BE2C (cell line): ENCODE measurements around the gene FERD3L.
A peak's percentile ranks its signal among the peaks of the same experiment; 100 is the strongest.

Experiments used
- DNase-seq: peaks from one replicate; pipeline ENCODE4 v3.0.0-alpha.2; 2020
- H3K27me3 ChIP-seq: fragments of 250-450 bp; sonication (Bioruptor Pico); 2 replicates; pipeline ENCODE4 v1.5.1; 2020; ENCODE audit warnings: mild to moderate bottlenecking
- H3K36me3 ChIP-seq: fragments of 250-450 bp; sonication (Bioruptor Pico); 2 replicates; pipeline ENCODE4 v1.5.1; 2020; ENCODE audit warnings: mild to moderate bottlenecking
- H3K4me1 ChIP-seq: fragments of 250-450 bp; sonication (Bioruptor Pico); 2 replicates; pipeline ENCODE4 v1.5.1; 2020
- H3K4me3 ChIP-seq: 2 replicates; pipeline ENCODE4 v1.5.1; 2011; ENCODE audit warnings: low read depth, low read length
- H3K9me3 ChIP-seq: fragments of 250-450 bp; sonication (Bioruptor Pico); 2 replicates; pipeline ENCODE4 v1.5.1; 2020
- TF ChIP-seq, protein P1 (sequence below): IDR thresholded peaks from 2 replicates; pipeline ENCODE4 v1.5.1; 2012; ENCODE audit warnings: mild to moderate bottlenecking, low read depth, low read length

Gene FERD3L

DNA sequence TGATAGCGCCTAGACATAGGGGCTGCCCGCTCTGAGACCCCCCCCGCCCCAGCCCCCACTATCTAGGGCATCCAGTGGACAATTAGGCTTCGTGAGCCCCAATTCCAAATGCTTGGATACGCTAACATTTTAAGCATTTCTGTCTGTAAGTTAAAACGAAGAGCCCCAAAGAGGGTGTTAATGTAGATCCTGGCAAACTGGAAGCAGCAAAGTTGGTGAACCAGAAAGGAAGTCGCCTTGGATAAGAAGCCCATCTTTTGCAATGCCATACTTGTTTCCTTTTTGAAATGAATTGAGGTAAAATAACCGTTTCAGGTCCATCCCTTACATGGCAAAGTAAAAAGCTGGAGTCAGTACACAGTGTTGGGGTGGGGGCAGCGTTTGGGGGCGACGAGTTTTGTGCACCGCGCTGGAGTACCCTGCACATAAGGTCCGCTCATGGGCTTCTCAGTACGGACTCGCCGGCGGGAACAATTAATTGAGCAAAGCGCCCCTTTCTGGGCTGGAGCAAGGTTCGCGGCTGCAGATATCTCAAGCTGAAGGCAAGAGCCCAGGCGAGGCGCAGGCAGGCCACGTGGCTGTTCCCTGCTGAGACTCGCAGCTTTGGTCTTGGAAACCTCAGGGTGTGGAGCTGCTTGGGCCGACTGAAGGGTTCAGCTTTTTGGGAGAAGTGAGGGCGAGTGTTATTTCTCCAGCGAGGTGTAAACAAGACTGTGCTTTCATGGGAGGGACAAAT is 26.4 kb downstream of the FERD3L start:
- peaks cover 20% of the 10 kb centered on the region for H3K36me3 ChIP-seq

DNA sequence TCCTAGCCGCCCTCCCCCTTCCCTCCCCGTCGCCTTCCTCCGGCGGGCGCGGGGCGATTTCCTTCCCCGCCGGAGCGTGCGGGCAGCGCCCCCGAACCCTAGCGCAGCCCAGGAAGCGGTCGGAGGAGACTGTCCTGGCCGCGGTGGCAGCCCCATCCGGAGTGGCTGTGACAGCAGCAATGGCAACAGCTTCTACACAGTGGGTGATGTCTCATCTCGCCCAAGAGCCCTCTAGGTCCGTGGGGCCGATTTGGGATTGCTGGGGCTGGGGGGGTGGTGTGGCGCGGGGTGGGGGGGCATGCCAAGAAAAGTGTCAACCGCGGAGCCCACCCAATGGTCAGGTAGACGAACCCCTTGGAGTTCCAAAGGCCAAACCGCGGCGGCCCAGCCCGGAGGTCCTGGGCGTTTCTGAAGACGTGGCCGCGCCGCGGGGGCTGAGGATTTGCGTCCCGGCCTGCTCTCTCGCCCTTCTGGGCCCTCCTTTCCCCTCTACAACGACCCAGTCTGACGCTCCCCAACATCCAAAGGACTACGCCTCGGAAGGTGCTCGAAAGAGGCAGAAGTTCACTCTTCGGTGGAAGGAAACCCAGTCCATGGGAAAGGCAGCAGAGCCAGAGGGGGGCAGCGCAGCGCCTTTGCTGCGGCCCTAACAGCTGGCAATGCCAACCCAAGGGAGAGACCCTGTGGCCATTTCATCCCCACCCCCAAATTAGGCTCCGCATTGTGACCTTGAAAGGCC is 27.2 kb downstream of the FERD3L start:
- no peaks in the 10 kb centered on the region for H3K9me3 ChIP-seq
- TF ChIP-seq, protein P1, sequence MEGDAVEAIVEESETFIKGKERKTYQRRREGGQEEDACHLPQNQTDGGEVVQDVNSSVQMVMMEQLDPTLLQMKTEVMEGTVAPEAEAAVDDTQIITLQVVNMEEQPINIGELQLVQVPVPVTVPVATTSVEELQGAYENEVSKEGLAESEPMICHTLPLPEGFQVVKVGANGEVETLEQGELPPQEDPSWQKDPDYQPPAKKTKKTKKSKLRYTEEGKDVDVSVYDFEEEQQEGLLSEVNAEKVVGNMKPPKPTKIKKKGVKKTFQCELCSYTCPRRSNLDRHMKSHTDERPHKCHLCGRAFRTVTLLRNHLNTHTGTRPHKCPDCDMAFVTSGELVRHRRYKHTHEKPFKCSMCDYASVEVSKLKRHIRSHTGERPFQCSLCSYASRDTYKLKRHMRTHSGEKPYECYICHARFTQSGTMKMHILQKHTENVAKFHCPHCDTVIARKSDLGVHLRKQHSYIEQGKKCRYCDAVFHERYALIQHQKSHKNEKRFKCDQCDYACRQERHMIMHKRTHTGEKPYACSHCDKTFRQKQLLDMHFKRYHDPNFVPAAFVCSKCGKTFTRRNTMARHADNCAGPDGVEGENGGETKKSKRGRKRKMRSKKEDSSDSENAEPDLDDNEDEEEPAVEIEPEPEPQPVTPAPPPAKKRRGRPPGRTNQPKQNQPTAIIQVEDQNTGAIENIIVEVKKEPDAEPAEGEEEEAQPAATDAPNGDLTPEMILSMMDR, result peak; percentile 34
- no peaks in the 10 kb centered on the region for H3K27me3 ChIP-seq

More for the DNA sequence above, 26.4 kb downstream of the FERD3L start:
- no peaks in the 10 kb centered on the region for H3K9me3 ChIP-seq
- TF ChIP-seq, protein P1, result no peak
- DNase-seq, result no peak
- no peaks in the 10 kb centered on the region for H3K27me3 ChIP-seq
- no peaks in the 10 kb centered on the region for H3K4me1 ChIP-seq
- H3K4me3 ChIP-seq, result no peak overlapping the region

DNA sequence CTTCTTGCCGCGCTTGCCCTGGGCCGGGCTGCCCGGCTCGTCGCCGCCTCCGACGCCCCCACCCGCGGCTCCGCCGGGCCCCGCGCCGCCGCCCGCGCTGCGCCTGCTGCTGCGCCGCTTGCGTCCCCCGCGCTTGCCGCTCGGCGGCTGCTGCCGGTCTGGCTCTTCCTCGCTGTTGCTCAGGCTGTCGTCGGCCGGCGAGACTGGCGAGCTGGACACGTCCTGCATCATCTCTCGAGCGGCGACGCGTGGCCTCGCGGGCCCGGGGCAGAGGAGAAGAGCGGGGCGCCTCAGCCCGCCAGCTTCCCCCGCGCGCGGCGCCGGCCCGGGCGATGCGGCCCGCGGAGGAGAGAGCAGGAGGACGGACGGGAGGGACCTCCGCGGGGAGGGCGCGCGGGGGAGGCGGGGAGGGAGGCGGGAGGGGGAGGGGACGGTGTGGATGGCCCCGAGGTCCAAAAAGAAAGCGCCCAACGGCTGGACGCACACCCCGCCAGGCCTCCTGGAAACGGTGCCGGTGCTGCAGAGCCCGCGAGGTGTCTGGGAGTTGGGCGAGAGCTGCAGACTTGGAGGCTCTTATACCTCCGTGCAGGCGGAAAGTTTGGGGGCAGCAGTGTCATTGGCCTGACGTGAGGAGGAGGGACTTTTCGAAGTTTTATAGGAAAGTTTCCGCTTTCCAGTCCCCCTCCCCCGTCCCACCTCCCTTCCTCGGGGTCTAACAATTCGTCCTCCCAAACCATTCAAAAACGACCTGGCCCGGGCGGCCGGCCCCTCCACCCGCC is 27.9 kb downstream of the FERD3L start, which contains the start of gene TWIST1:
TSS of gene TWIST1 (minus strand) at position 546 of the 779 bp plus-strand sequence. CDS start at position 231, 315 bp downstream.
- Histone ChIP-seq H3K4me1 (no peaks in the 10 kb centered on the region), H3K9me3 (no peaks in the 10 kb centered on the region), H3K36me3 (peaks cover 34% of the 10 kb centered on the region), H3K27me3 (no peaks in the 10 kb centered on the region), H3K4me3 (peak within 1 kb of the TSS; percentile 95)
- TF ChIP-seq, protein P1, result no peak
- DNase-seq, result peak; percentile 87

More for the DNA sequence above, 27.2 kb downstream of the FERD3L start:
- Histone ChIP-seq H3K4me3 (peak overlapping the region; percentile 95), H3K4me1 (no peaks in the 10 kb centered on the region), H3K36me3 (peaks cover 28% of the 10 kb centered on the region)
- no peak for DNase-seq

DNA sequence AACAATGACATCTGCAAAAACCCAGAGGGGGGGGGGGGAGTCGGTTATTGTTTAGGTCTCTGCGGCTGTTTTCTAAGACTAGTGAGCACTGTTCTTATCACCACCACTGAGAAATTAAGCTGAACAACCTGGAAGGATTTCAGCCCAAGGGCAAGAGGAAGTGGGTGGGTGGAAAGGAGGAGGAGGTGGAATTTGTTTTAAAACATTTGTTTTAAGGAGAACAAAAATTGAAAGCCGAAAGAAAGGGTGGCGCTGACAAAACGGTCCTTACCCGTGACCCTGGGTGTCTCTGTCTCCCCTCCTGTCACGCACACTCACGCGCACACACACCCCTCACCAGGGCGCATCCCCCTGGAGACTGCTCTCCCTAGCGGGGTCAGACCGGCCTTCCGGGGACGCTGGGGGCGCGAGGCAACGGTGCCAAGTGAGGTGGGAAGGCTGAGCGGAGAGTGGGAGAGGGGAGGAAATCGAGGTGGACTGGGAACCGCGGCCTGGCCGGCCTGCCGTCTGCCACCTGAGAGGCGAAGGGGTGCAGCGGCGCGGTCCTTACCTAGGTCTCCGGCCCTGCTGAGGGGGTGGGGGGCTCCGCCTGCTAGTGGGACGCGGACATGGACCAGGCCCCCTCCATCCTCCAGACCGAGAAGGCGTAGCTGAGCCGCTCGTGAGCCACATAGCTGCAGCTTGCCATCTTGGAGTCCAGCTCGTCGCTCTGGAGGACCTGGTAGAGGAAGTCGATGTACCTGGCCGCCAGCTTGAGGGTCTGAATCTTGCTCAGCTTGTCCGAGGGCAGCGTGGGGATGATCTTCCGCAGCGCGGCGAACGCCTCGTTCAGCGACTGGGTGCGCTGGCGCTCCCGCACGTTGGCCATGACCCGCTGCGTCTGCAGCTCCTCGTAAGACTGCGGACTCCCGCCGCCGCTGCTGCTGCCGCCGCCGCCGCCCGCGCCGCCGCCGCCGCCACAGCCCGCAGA is 28.8 kb downstream of the FERD3L start:
- DNase-seq, result peak; percentile 48
- H3K36me3 ChIP-seq, result peaks cover 34% of the 10 kb centered on the region
- H3K4me3 ChIP-seq, result peak overlapping the region; percentile 95
- TF ChIP-seq, protein P1, result no peak
- H3K4me1 ChIP-seq, result 0 out of 2 replicates have a peak, but pooled peaks cover 2% of the 10 kb centered on the region
- no peaks in the 10 kb centered on the region for H3K9me3 ChIP-seq
- no peaks in the 10 kb centered on the region for H3K27me3 ChIP-seq

DNA sequence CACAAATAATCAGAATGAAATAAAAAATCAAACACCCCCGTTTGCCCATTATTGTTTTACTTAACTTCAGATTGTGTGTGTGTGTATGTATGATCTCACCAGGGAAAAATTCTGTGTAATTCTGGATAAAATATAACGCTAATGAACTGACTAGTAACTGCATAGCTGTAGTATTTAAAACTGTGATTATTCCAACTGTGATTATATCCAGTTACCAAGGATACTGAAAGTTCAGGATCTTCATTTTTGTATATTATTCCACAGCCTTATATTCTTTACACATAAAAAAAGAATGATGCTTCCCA is 30.7 kb downstream of the FERD3L start:
- TF ChIP-seq, protein P1, result no peak
- Histone ChIP-seq H3K4me1 (peaks cover 13% of the 10 kb centered on the region), H3K9me3 (no peaks in the 10 kb centered on the region), H3K27me3 (no peaks in the 10 kb centered on the region), H3K36me3 (peaks cover 41% of the 10 kb centered on the region), H3K4me3 (peak overlapping the region; percentile 95)
- no peak for DNase-seq
